NCI-H460 (cell line): ENCODE results near the gene SAP30BP. TPM values are rescaled to one million over a fixed set of nuclear protein-coding genes. Genes with fewer than 3 reads are reported as not detected.

Experiments
- DNase-seq: peaks from one replicate; pipeline ENCODE4 v3.0.0-alpha.2; 2016; ENCODE audit warnings: low read depth; ENCODE audit errors: extremely low read depth
- total RNA-seq: library from RNA; depleted of rRNA; stranded (reverse); fragments of >200 nt; shearing (Covaris generic); gene quantifications from 2 replicates; pipeline ENCODE4 v1.2.3, GENCODE V29; 2014

SAP30BP gene
- total RNA-seq, 1 experiment from 2014 or later, result 57.3 TPM

DNA sequence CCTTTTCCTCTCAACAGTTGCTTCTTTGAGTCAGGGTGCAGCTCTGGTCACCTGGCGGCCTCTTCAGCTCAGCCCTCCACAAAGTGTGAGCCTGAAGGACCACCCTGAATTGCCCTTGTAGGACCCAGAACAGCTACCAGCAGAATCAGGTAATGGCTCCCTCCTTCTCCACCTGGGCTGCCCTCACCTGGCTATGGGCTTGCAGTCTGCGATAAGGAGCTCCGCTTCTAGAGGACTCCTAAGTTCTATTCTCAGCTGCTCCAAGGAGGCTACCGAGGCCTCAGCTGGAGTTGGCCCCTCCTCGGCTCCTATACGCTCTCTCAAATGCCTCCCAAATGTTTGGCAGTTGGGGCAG lies 20.5 kb upstream of the SAP30BP start:
- no peak for DNase-seq

DNA sequence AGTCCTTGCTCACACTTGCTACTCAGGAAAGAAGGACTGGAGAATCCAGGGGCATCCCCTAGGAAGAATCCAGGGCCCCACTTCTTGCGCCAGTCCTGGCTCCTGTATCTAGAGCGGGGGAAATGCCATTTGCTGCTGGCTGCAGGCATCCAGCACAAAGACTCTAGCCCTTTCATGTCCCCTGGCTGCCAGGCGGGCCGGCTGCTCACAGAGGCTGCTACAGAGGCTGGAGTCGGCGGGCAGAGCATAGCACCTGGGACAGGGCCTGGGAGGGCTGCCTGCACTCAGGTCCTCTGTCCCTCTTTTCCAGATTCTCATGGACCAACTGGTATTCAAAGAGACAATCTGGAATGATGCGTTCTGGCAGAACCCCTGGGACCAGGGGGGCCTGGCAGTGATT lies 20.1 kb upstream of the SAP30BP start:
- no peak for DNase-seq

DNA sequence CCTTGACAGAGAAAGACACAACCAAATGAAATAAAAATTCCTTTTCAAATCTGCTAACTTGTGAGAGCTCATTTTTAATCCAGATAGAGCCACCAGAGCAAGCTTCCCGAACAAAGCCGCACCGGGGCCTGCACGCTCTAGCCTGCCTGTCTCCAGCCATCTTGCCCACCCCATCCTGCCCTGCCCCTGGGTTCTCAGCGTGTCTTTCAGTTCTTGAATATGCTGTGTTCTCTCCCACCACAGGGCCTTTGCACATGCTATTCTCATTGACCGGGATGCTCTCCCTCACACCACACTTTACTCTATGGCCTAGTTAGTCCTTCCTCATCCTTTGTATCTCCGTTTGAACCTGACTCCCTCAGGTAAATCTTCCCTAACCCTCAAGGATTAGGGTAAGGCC lies 19.2 kb upstream of the SAP30BP start:
- no peak for DNase-seq

DNA sequence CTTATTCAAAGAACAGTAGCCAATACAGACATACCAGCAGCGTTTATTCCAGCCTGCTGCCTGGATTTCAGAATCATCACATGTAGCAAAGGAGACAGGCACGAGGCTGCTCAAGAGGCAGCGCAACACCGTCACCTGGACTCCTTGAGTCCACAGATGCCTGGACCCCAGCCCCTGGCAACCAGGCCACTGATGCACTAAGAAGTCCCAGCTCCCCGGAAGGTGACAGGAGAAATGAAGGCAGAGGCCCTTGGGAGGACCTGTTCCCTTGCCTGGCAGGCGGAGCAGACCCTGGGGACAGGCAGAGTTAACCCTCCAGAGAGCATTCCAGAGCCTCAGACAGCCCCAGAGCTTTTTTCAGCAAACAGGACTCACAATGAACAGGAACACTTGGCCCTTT lies 17.5 kb upstream of the SAP30BP start:
- DNase-seq, result no peak

DNA sequence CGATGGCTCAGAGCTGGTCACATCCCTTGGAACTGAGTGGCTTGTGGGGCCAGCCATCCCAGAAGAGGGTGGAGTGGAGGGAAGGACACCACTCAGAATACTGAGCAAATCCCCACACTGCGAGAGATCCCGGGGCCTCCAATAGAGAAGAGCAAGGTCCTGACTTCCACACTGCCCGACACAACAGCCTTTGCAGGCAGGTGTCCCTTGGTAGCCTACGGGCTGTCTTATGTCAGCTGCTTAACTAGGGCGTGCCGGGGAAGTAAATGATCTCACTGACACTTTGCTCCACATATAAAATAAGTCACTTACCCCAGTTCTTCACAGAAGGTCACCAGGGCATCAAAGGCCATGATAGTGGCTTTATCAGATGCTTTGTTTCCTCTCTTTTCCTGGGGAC lies 16.3 kb upstream of the SAP30BP start:
- no peak for DNase-seq

DNA sequence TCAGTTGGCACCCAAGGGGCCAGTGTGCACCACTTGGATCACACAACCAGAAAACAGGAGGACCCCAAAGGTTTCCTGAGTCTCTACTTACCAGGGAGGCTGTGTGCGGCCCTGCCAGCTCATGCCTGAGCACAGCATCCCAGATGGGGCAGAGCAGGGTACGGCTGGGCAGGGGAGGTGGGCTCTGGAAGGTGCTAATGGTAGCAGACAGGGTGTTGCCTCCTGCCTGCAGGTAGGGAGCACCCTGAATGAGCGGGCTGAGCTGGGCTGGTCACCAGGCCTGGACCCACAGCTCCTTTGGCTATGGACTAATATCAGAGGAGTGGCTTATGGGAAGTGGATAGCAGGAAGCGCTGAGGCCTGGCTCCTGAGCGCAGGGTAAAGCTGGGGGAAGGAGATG lies 14.8 kb upstream of the SAP30BP start:
- DNase-seq, result no peak

DNA sequence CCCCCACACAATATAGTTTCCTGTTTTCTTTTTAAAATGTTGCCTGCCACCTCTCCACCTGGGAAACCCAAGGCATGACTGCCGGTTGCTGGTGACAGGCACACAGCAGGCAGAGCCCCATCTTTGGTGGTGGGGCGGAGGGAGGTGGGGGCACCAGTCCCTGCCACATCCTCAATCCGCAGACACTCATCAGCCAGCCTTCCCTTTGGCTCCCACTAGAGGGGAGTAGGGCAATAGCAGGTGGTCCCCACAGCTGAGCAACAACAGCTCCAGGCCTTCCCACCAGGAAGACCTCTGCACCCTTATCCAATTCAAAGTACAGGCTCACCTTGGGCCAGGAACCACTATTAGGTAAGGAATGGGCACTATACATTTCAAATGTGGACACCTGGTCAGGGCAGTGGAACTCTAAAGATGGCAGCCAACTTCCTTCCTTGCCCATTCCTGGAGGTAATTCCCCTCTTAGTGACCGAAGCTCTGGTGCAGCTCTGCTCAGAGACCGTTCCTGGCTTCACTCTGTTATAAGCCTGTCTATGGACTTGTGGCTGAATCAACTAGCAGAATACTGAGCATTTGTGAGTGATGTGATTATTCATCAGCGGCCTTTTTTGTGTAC lies 14.1 kb upstream of the SAP30BP start:
- peak; percentile 26 for DNase-seq

DNA sequence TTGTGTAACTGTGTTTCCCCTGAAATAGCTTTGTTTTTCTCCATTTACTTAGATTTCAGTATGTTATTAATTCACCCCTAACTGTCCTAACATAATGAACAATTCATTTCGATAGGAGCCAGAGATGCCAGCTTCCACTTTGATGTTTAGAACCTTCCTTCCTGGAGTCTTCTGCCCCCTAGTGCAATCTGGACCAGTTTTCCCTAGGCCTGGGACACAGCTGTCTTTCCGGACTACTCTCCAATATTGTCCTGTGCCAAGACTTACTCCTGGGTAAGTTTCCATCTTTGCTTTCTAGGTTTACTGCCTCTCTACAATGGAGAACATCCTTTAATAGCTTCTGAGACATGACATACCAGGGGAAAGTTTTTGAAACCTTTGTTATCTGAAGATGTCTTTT lies 13.0 kb upstream of the SAP30BP start:
- no peak for DNase-seq

DNA sequence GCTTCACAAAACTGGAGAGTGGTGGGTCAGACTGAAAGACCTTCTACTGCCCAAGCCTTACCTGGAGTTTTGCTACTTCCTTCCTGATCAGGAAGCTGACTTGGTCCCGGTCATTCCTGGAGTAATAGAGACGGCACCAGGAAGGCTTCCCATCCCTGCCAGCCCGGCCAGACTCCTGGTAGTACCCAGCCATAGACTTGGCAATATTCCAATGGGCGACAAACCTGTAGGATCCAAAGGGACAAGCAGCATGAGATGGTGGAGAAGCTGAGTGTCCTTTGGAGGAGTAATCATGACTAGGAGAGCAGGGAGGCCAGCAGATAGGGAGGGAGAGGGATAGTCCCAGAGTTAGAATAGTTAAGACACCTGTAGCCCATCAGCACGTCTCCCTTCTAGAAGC lies 8.9 kb upstream of the SAP30BP start:
- DNase-seq, result no peak

DNA sequence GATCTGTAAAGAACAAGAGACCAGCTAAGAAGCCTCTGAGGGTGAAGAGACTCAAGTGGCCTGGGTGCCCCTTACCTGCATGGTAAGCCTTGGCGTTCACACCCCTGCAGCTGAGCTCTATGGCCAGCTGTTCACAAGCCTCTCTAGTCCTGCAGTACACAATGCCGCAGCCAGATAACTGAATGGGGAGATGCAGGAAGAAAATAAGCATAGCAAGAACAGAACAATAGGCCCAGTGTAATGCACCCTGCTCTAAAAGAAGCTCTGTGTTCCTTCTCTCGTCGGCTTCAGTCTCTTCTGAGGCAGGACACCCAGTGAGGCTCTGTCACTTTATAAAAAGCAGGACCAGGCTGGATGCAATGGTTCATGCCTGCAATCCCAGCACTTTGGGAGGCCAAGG lies 5.6 kb upstream of the SAP30BP start:
- DNase-seq, result no peak

DNA sequence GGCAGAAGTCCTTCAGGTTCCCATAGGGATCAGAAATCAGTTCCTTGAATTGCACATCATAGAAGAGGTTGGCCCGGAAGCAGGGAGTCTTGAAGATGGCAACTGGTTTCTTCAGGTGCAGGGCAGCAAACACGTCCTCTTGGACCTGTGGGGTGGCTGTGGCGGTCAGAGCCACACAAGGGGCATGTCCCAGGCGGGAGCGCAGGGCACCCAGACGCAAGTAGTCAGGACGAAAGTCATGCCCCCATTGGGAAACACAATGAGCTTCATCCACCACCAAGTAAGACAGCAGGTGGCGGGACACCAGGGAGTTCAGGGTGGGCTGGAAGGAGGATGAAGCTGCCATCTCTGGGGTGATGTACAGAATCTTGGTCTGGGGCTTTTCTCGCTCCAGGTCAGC lies 4.6 kb upstream of the SAP30BP start:
- DNase-seq, result no peak

DNA sequence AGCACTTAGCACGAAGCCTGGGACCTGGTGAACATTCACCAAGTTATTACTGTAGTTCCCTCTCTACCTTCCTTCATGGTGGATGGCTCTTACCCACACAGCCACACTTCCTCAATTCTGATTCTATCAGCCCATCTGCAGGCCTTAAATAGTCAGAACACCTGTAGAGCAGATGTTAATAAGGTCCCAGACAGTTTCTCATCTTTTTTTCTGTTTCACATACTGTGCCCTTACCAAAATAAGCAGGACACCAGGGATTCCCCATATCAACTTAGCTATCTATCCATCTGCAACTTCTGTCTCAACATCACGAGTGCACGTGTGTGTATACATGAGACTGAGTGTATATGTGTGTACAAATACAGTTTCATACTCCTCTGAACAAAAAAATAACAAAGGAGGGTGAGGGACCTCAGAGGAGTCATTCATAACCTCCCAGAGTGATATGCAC lies 3.0 kb upstream of the SAP30BP start:
- DNase-seq, result no peak

DNA sequence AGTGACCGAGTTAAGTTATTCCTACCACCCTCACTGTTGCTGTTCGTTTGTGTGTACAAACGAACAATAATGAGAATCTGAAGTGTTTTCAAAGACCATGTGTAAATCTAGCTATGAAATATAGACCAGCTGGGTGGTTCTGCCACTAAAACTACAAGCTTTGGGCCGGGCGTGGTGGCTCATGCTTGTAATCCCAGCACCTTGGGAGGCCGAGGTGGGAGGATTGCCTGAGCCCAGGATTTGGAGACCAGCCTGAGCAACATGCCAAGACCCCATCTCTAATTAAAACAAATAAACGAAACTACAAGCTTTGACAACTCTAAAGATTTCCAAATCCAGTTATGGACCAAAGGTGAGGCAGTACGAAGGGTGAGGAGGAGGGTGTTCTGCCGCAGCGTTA lies 1.2 kb upstream of the SAP30BP start:
- DNase-seq, result no peak

DNA sequence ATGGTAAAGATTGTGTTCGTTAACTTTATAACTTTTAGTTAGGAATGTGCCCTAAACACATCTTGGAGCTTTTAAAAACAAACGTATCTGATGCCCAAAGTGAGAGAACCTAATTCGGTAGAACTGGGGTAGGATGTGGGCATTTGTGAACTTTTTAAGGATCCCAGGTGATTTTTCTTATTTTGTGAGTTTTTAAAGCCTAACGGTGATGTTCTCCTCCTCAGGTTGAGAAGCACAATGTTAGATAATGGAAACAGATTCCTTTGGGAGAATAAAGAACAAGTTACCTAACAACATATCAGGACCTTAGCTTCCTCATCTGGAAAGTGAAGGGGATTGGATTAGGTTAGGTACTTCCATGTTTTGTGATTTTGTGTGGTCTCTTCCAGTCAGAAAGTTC lies 687 bp downstream of the SAP30BP start:
- no peak for DNase-seq

DNA sequence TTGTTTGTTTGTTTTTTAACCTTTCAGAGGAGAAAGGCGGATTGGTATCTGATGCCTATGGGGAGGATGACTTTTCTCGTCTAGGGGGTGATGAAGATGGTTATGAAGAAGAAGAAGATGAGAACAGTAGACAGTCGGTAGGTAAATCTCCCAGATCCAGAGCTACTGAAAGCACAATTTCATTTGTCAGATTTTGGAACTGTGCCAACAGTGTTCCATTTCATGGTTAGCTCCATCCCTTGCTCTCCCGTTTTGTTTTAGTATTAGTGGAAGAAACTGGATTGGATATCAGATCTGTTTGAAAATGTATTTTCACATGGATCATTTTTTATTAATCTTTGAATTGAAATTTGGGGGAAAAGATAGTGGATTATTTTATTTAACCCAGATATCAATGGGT lies 1.4 kb downstream of the SAP30BP start:
- DNase-seq, result no peak

DNA sequence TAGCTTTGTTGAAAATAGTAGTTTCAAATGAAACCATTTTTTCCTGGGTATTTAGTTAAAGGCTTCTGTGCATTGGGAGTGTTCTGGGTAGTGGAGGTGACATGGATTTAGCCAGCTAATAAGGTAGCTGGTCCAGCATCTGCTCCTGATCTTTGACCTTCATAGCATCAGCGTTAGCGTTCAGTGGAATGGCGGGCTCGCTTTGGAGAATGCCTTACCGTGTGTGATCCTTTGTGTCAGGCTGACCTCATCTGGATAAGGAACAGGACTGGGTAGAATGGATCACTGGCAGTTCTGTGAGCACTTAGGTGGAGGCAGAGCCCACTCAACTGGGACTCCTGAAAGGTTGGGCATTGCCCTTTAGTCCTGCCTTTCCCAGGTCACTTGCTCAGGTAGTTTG lies 3.7 kb downstream of the SAP30BP start:
- DNase-seq, result no peak

DNA sequence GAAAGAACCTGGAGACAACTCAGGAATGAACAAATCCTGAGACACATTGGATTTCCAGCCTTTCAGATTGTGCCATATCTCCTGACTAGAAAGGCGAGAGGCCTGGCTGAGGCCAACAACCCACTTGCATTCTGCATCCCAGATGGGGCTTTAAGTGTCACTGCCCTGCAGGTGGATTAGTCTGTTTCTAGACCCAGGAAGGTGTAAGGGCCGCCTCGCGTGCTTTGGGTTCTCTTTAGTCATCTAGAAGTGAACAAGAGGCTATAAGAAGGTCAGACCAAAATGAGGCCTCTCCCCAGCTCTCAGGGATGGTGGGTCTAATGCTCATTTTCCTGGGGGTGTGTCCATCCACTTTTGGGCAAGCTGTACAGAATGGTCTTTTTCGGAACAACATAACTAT lies 4.9 kb downstream of the SAP30BP start:
- no peak for DNase-seq

DNA sequence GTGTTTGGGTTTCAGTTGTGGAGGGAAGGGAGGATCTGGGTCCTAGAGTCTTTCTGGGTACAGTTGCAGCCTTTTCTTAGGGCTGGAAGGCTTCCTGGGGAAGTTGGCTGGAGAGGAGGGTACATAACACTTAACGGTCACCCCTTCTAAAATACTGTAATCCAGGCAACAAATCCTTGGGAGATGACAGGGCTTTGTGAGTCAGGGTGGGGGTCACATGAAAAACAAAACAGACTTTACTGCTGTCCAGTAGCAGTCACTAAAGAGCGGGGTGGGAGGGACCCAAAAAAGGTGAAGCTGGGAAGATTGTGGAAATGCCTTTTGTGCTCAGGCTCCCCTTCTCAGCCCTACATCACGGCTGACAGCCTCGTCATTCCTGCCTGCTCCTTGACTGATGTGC lies 6.3 kb downstream of the SAP30BP start:
- DNase-seq, result no peak

DNA sequence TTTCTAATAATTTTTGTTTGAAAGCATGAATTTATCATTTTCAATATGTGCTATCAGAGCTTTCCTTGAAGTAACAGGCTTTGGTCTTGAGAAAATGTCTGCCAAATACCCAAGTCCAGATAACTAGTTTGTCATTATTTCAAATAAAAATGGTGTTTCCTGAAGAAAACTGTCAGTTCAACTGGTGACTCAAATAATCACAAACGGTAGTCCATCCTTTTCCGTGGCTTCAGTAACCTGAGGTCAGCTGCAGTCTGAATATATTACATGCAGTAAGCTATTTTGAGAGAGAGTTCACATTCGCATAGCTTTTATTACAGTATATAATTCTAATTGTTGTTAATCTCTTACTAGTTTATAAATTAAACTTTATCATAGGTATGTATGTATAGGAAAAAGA lies 9.3 kb downstream of the SAP30BP start:
- DNase-seq, result no peak

DNA sequence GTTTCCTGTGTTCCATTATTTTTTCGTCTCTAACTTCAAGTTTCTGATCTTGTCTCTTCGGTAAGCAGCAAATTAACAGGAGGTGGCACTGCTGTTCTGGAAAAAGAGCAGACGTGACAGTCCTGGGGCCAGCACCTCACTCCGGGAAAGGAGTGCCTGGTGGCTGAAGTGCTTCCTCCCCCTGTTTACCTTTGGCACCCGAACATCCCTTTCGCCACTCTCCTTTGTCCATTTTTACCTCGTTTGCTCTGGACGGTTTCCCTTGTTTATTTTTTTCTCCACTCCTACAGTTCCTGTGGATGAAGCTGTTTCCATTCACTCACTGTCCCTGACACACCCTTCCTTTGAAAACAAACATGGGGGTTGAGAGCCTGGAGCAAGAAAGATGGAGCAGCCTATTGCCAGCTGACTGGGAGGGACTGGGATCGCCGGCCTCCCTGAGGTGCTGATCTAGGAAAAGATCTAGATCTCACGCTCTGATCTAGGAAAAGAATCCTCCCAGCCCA lies 12.6 kb downstream of the SAP30BP start:
- peak; percentile 66 for DNase-seq

DNA sequence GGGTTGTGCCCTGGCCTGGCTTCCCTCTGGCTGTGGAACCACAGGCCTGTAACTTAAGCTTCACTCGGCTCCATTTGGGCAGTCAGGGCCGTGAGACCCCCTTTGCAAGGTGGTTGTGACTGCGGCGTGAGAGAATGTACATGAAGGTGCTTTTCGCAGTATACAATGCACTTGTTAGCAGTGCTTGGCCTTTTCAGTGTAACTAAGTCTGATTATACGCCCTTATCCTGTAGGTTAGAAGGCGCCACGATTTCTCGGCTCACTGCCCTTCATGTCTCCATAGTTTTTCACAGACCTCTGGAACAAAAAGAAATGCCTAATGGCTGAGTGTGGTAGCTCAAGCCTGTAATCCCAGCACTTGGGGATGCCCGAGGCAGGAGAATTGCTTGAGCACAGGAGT lies 13.3 kb downstream of the SAP30BP start:
- no peak for DNase-seq

DNA sequence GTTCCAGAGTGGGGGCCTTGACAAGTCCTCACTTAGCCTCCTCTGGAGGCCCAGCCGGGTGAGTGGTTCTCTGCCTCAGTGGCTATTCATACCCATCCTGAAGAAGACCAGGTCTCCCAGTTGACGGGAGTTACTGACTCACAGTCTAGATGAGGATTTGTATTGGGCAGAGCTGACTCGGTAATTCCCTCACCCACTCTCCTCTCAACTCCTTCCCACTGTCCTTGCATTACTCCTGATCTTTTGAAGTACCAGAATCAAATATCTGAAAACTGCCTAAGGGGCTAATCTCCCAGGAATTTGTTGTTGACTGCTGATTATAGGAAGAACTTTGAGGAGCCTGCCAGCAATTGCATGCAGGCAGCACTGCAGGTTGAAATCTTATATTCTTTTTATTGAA lies 14.2 kb downstream of the SAP30BP start:
- no peak for DNase-seq

DNA sequence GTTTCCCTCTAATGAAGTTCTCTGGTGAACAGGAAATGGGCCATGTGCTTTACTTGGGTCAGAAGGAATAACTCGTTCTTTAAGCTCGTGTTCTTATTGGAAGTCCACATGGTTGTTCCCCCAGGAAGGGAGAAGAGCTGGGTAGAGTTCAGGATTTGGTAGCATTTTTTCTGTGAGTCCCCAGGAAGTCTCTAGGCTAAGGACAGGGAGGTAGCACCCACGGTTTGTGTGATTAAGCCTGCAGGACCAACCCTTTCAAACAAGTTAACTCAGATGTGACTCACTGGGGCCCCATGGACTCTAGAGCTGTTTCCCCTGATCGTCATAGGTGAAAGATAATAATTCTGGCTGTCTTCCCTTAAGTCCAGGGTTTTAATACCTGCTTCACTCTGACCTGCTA lies 16.4 kb downstream of the SAP30BP start:
- no peak for DNase-seq
